Measurements from ENCODE around the gene GGA1.

DNA sequence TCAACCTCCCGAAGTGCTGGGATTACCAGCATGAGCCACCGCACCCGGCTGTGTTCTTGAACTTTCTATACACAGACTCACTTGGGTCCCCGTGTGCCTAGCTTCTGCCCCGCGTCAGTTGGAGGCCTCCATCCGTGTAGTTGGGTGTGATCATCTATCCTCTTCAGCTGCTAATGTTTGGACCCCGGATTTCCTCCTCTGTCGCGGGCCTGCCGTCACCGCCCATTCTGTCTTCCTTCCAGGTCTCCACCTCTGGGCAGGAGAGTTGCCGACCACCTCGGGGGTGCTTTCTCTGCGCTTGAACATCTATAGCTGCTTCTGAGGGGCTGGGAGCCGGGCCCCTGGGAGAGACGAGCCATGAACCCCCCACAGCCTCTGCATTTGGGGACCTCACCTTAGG, 42.8 kb upstream of the GGA1 start:
- TF ChIP-seq EZH2 (IDR thresholded peaks at IDR 0.05; ENCODE audit: insufficient read depth, poor library complexity, severe bottlenecking): no peak
- no peak for TF ChIP-seq EZH2phosphoT487 (IDR thresholded peaks at IDR 0.05; ENCODE audit: insufficient read depth, low read depth)
